Astrocyte (in vitro differentiated cells and primary cell): ENCODE measurements around the gene CD81. TPM values are rescaled to one million over a fixed set of nuclear protein-coding genes. Genes with fewer than 3 reads are reported as not detected.

Experiments used
- DNase-seq: peaks from one replicate; pipeline ENCODE4 v3.0.0-alpha.2; 2010; ENCODE audit warnings: low read depth
- FAIRE-seq: peaks from 2 replicates; lab custom pipeline; 2011; peaks lifted over from hg19 to GRCh38; lab: Jason Lieb, UNC
- H2AFZ ChIP-seq: 2 replicates; pipeline ENCODE4 v1.6.0; 2012; ENCODE audit warnings: low read depth, low read length, inconsistent platforms
- H3K27ac ChIP-seq: 2 replicates; pipeline ENCODE4 v1.5.1; 2011; ENCODE audit warnings: low read depth, low read length, inconsistent platforms
- H3K27me3 ChIP-seq: 2 replicates; pipeline ENCODE4 v1.6.0; 2011; ENCODE audit warnings: low read length, inconsistent platforms; ENCODE audit not compliant: insufficient read depth
- H3K36me3 ChIP-seq: 2 replicates; pipeline ENCODE4 v1.5.1; 2011; ENCODE audit warnings: low read length, inconsistent platforms; ENCODE audit not compliant: insufficient read depth
- H3K4me1 ChIP-seq: 2 replicates; pipeline ENCODE4 v1.5.1; 2011; ENCODE audit warnings: low read length, inconsistent platforms; ENCODE audit not compliant: insufficient read depth
- H3K4me2 ChIP-seq: 2 replicates; pipeline ENCODE4 v1.6.0; 2012; ENCODE audit warnings: low read length, inconsistent platforms
- H3K4me3 ChIP-seq: 2 replicates; pipeline ENCODE4 v1.5.1; 2011; ENCODE audit warnings: low read depth, mild to moderate bottlenecking, low read length, inconsistent platforms; ENCODE audit not compliant: insufficient read depth
- H3K79me2 ChIP-seq: 2 replicates; pipeline ENCODE4 v1.6.0; 2012; ENCODE audit warnings: mild to moderate bottlenecking, low read length, inconsistent platforms; ENCODE audit not compliant: insufficient read depth
- H3K9ac ChIP-seq: 2 replicates; pipeline ENCODE4 v1.6.0; 2012; ENCODE audit warnings: mild to moderate bottlenecking, low read length, inconsistent platforms
- H3K9me3 ChIP-seq: 2 replicates; pipeline ENCODE4 v1.5.1; 2012; ENCODE audit warnings: low read depth, mild to moderate bottlenecking, low read length, inconsistent platforms; ENCODE audit not compliant: insufficient read depth
- H4K20me1 ChIP-seq: 2 replicates; pipeline ENCODE4 v1.6.0; 2012; ENCODE audit warnings: low read length, inconsistent platforms; ENCODE audit not compliant: insufficient read depth
- H3K27ac Mint-ChIP-seq: one replicate; pipeline ENCODE4 v1.8.0; 2021; ENCODE audit warnings: mild to moderate bottlenecking, mixed read lengths; ENCODE audit not compliant: unreplicated experiment
- H3K27me3 Mint-ChIP-seq: one replicate; pipeline ENCODE4 v1.8.0; 2021; ENCODE audit warnings: low read depth, mixed read lengths; ENCODE audit not compliant: unreplicated experiment
- H3K36me3 Mint-ChIP-seq: one replicate; pipeline ENCODE4 v1.8.0; 2021; ENCODE audit warnings: low read depth, mixed read lengths; ENCODE audit not compliant: unreplicated experiment
- H3K4me1 Mint-ChIP-seq: one replicate; pipeline ENCODE4 v1.8.0; 2021; ENCODE audit warnings: low read depth, mixed read lengths; ENCODE audit not compliant: unreplicated experiment
- H3K4me3 Mint-ChIP-seq: one replicate; pipeline ENCODE4 v1.8.0; 2021; ENCODE audit warnings: mild to moderate bottlenecking, moderate library complexity, mixed read lengths; ENCODE audit not compliant: unreplicated experiment
- H3K9me3 Mint-ChIP-seq: one replicate; pipeline ENCODE4 v1.8.0; 2021; ENCODE audit warnings: mild to moderate bottlenecking, mixed read lengths; ENCODE audit not compliant: unreplicated experiment
- EZH2 ChIP-seq: IDR thresholded peaks from 2 replicates; pipeline ENCODE4 v1.6.1; 2012; ENCODE audit warnings: mild to moderate bottlenecking, low read length, inconsistent platforms; ENCODE audit not compliant: insufficient read depth
- total RNA-seq: library from RNA; stranded (reverse); gene quantifications from 2 replicates; pipeline ENCODE4 v1.2.1, GENCODE V29; 2021
- TF ChIP-seq, protein P1 (sequence below): IDR thresholded peaks from 2 replicates; pipeline ENCODE4 v1.5.1; 2011; ENCODE audit warnings: low read depth, mild to moderate bottlenecking, inconsistent platforms, low read length, moderate library complexity; ENCODE audit not compliant: insufficient read depth

CD81 gene
- total RNA-seq, 1 donor from 2014 or later, result 625 TPM

DNA sequence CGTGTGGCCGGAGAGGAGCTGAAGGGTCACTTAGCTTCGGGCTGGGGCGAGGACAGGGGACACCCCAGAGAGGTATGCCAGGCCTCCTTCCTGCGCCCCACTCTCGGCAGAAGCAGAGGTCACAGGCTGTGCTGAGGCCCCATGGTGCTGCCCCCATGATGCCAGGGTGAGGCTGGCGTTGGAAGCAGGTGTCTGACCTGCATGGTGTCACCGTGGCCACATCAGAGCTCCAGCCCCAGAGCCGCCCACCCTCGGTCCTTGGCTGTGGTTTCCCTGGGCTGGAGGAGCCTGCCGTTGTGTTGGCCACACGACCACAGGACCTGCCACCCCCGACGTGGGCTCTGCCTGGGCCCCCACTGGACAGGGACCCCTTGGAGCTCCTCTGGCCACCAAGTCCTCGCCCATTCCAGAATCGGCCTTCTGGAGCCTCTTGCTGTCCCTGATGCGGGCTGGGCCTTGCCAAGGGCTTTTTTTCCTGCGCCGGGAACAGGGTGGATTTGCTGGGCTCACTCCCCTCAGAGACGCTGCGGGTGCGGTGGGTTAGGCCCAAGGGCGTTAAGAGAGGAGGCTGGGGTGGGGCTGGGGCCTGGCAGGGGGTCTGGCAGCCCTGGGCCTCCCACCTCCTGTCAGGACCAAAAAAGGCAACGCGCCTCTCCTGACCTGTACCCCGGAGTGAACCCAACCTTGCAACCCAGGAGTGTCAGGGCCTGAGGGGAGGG, 15.3 kb downstream of the CD81 start:
- Histone ChIP-seq H4K20me1 (peaks cover 66% of the 10 kb centered on the region), H3K9ac (no peak overlapping the region)
- H3K9me3 Mint-ChIP-seq, result no peaks in the 10 kb centered on the region

DNA sequence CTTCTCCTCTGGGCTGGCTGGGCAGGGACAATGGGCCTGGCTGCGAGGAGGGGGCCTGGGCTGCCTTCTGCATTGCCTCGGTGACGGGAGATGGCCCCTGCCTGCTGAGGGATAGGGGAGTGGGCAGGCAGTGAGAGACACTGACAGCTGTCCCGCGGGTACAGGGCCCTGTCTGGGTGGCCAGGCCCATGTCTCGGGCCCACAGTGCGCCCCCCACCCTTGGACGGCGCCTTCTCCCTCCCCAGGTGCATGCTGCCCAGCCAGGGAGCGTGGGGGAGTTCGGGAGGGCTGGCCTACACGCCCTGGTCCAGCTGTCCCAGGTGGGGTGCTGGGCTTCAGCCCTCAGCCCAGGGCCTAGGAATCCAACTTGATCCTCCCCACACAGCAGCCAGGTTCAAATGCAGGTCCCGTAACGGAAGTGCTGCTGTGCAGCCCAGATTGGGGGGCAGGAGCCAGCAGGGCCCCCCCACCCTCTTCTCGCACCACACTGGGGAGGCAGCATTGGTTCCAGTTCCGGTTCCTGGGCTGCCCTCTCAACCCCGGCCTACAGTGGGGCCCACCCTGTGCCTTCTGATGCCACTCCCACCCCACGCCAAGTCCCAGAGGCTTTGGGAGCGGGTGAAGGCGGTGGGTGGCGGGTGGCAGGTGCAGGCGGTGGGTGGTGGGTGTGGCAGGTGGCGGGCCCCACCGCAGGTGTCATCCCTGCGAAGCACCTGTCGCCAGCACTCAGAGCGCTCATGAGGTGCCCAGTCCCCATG, 16.2 kb downstream of the CD81 start:
- Histone ChIP-seq H3K4me1 (peaks cover 17% of the 10 kb centered on the region), H3K4me2 (no peak overlapping the region), H3K4me3 (no peak overlapping the region), H3K27me3 (no peaks in the 10 kb centered on the region), H3K9ac (no peak overlapping the region), H4K20me1 (peaks cover 57% of the 10 kb centered on the region), H3K36me3 (peaks cover 3% of the 10 kb centered on the region), H3K27ac (no peak overlapping the region), H3K79me2 (peaks cover 68% of the 10 kb centered on the region), H2AFZ (no peak overlapping the region), H3K9me3 (no peaks in the 10 kb centered on the region)
- FAIRE-seq (no peak), DNase-seq (no peak)
- H3K27me3 Mint-ChIP-seq, result no peaks in the 10 kb centered on the region
- no peak overlapping the region for H3K4me3 Mint-ChIP-seq
- H3K27ac Mint-ChIP-seq, result no peak overlapping the region
- TF ChIP-seq EZH2, result no peak
- TF ChIP-seq, protein P1, sequence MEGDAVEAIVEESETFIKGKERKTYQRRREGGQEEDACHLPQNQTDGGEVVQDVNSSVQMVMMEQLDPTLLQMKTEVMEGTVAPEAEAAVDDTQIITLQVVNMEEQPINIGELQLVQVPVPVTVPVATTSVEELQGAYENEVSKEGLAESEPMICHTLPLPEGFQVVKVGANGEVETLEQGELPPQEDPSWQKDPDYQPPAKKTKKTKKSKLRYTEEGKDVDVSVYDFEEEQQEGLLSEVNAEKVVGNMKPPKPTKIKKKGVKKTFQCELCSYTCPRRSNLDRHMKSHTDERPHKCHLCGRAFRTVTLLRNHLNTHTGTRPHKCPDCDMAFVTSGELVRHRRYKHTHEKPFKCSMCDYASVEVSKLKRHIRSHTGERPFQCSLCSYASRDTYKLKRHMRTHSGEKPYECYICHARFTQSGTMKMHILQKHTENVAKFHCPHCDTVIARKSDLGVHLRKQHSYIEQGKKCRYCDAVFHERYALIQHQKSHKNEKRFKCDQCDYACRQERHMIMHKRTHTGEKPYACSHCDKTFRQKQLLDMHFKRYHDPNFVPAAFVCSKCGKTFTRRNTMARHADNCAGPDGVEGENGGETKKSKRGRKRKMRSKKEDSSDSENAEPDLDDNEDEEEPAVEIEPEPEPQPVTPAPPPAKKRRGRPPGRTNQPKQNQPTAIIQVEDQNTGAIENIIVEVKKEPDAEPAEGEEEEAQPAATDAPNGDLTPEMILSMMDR, result no peak
- peaks cover 6% of the 10 kb centered on the region for H3K36me3 Mint-ChIP-seq
- H3K9me3 Mint-ChIP-seq, result no peaks in the 10 kb centered on the region
- H3K4me1 Mint-ChIP-seq, result peaks cover 19% of the 10 kb centered on the region

More for the DNA sequence above, 15.3 kb downstream of the CD81 start:
- Mint-ChIP-seq H3K36me3 (peaks cover 2% of the 10 kb centered on the region), H3K4me3 (no peak overlapping the region), H3K27me3 (no peaks in the 10 kb centered on the region), H3K27ac (no peak overlapping the region), H3K4me1 (peaks cover 19% of the 10 kb centered on the region)
- Histone ChIP-seq H2AFZ (no peak overlapping the region), H3K36me3 (peaks cover 2% of the 10 kb centered on the region), H3K79me2 (peaks cover 77% of the 10 kb centered on the region), H3K4me2 (no peak overlapping the region), H3K4me1 (peaks cover 21% of the 10 kb centered on the region), H3K4me3 (no peak overlapping the region), H3K9me3 (no peaks in the 10 kb centered on the region), H3K27ac (no peak overlapping the region), H3K27me3 (no peaks in the 10 kb centered on the region)
- FAIRE-seq (no peak), DNase-seq (no peak)
- TF ChIP-seq EZH2, result no peak
- TF ChIP-seq, protein P1, result no peak
